Trophoblast cell (in vitro differentiated cells and primary cell): ENCODE measurements around the gene CHN2.

Experiments
- DNase-seq, 2 donors: peaks; one replicate each; pipeline ENCODE4 v3.0.0-alpha.2; 2016
- H2AFZ ChIP-seq: 2 replicates; pipeline ENCODE4 v1.6.1; 2013; ENCODE audit warnings: low read length, moderate library complexity, mild to moderate bottlenecking; ENCODE audit not compliant: insufficient read depth, poor library complexity
- H2AK5ac ChIP-seq: 2 replicates; pipeline ENCODE4 v1.6.1; 2013; ENCODE audit warnings: mild to moderate bottlenecking, low read length
- H2BK120ac ChIP-seq: 2 replicates; pipeline ENCODE4 v1.6.1; 2013; ENCODE audit warnings: low read length, mild to moderate bottlenecking, moderate library complexity; ENCODE audit not compliant: insufficient read depth, poor library complexity
- H2BK12ac ChIP-seq: 2 replicates; pipeline ENCODE4 v1.6.1; 2013; ENCODE audit warnings: mild to moderate bottlenecking, low read length, moderate library complexity
- H2BK5ac ChIP-seq: 2 replicates; pipeline ENCODE4 v1.6.1; 2013; ENCODE audit warnings: low read length, low read depth, moderate library complexity, mild to moderate bottlenecking; ENCODE audit not compliant: poor library complexity
- H3K14ac ChIP-seq: 2 replicates; pipeline ENCODE4 v1.6.1; 2013; ENCODE audit warnings: mild to moderate bottlenecking, low read length
- H3K18ac ChIP-seq: 2 replicates; pipeline ENCODE4 v1.6.1; 2013; ENCODE audit warnings: mild to moderate bottlenecking, low read length
- H3K23ac ChIP-seq: 2 replicates; pipeline ENCODE4 v1.6.1; 2013; ENCODE audit warnings: low read length
- H3K27ac ChIP-seq: 2 replicates; pipeline ENCODE4 v1.5.1; 2013; ENCODE audit warnings: low read depth, mild to moderate bottlenecking, inconsistent platforms, low read length, moderate library complexity
- H3K27me3 ChIP-seq: 2 replicates; pipeline ENCODE4 v1.6.1; 2013; ENCODE audit warnings: inconsistent platforms, mild to moderate bottlenecking, low read length, moderate library complexity; ENCODE audit not compliant: insufficient read depth
- H3K36me3 ChIP-seq, 2 experiments: 1 replicate in 1 of 2; 2 replicates in 1 of 2; pipeline ENCODE4 v1.6.1; 2013; ENCODE audit warnings: low read length in 2 of 2, mild to moderate bottlenecking in 2 of 2, moderate library complexity in 1 of 2; ENCODE audit not compliant: insufficient read depth in 2 of 2, control insufficient read depth in 1 of 2
- H3K4ac ChIP-seq: 2 replicates; pipeline ENCODE4 v1.6.1; 2013; ENCODE audit warnings: low read depth, mild to moderate bottlenecking, low read length, moderate library complexity
- H3K4me1 ChIP-seq, 2 experiments: 1 replicate in 1 of 2; 2 replicates in 1 of 2; pipeline ENCODE4 v1.6.1; 2013; ENCODE audit warnings: low read length in 2 of 2, mild to moderate bottlenecking in 2 of 2, moderate library complexity in 1 of 2; ENCODE audit not compliant: insufficient read depth in 2 of 2, control insufficient read depth in 1 of 2
- H3K4me2 ChIP-seq: 2 replicates; pipeline ENCODE4 v1.6.1; 2013; ENCODE audit warnings: inconsistent platforms, mild to moderate bottlenecking, low read length, moderate library complexity
- H3K4me3 ChIP-seq: 2 replicates; pipeline ENCODE4 v1.5.1; 2013; ENCODE audit warnings: mild to moderate bottlenecking, low read depth, low read length, inconsistent platforms
- H3K79me1 ChIP-seq: one replicate; pipeline ENCODE4 v1.6.1; 2013; ENCODE audit warnings: low read length
- H3K79me2 ChIP-seq: 2 replicates; pipeline ENCODE4 v1.6.1; 2013; ENCODE audit warnings: low read length, mild to moderate bottlenecking; ENCODE audit not compliant: control insufficient read depth, insufficient read depth, poor library complexity
- H3K9ac ChIP-seq: 2 replicates; pipeline ENCODE4 v1.6.1; 2013; ENCODE audit warnings: mild to moderate bottlenecking, low read length
- H3K9me3 ChIP-seq: 2 replicates; pipeline ENCODE4 v1.6.1; 2013; ENCODE audit warnings: low read depth, mild to moderate bottlenecking, control low read depth, inconsistent platforms, low read length; ENCODE audit not compliant: insufficient read depth
- H4K12ac ChIP-seq: 2 replicates; pipeline ENCODE4 v1.6.1; 2013; ENCODE audit warnings: low read depth, mild to moderate bottlenecking, low read length, moderate library complexity
- H4K8ac ChIP-seq: 2 replicates; pipeline ENCODE4 v1.6.1; 2013; ENCODE audit warnings: low read depth, mild to moderate bottlenecking, low read length, moderate library complexity
- H4K91ac ChIP-seq: one replicate; pipeline ENCODE4 v1.6.1; 2013; ENCODE audit warnings: low read depth, mild to moderate bottlenecking, low read length, moderate library complexity
- WGBS: extraction: QIAGEN DNeasy Blood & Tissue Kit; methylation state at CpG from one replicate; pipeline ENCODE4 v1.1.7; 2013; ENCODE audit warnings: missing lambda C conversion rate; ENCODE audit not compliant: insufficient read length, insufficient coverage; ENCODE audit errors: extremely low coverage; 5-methylcytosine and 5-hydroxymethylcytosine counted together

The CHN2 gene

DNA sequence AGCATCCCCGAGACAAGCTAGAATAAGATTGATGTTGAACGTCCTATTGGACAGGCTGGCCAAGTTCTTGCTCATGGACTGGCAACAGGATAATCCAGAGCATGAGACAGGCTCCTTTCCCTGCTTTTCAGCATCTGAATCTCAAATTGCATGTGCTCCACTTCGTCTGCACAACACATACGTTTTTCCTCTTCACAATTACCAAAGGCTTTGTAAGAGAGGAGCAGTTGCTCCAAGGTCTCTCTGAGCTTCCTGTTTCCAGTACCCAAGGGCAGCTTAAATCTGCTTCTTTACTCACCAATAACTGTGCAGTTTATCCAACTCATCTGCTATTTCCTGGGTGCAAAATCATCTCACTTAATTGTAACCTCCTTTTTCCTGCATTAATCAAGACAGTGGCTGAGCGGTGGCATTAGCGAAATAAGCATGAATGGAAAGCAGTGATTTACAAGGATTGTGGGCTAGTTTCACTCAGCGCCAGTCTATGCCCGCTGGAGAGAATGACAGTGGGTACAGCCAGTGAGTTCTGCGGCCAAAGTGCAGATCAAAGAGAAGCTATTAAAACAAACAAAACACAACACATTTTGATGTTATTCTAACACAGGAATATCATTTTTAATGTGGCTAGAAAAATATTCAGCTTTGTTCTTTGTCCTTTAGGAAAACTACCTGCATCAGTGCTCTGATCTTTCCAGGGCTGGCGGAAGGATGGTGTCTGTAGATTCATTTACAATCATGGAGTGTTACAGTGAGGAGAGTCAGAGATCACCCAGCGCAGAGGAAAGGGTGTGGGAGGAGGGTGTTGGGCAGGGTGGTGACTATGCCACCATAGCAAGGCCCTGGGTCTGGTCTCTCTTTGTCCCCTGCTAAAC, 79.8 kb downstream of the CHN2 start:
- Histone ChIP-seq H4K8ac (no peak overlapping the region), H3K36me3 (peaks cover 2 to 6% of the 10 kb centered on the region in 2 experiments), H3K4me3 (no peak overlapping the region), H3K27ac (no peak overlapping the region), H3K9ac (no peak overlapping the region), H4K12ac (peak overlapping the region; percentile 71), H3K14ac (no peak overlapping the region), H3K4me1 (peaks cover 5 to 14% of the 10 kb centered on the region in 2 experiments), H2AK5ac (no peak overlapping the region), H3K18ac (no peak overlapping the region), H3K23ac (no peak overlapping the region), H3K9me3 (no peaks in the 10 kb centered on the region), H3K4me2 (no peak overlapping the region), H4K91ac (no peak overlapping the region), H2BK12ac (no peak overlapping the region), H3K79me1 (no peaks in the 10 kb centered on the region), H3K4ac (peak overlapping the region; percentile 71), H3K27me3 (no peaks in the 10 kb centered on the region), H2BK5ac (no peak overlapping the region), H2BK120ac (no peak overlapping the region), H3K79me2 (peaks cover 7% of the 10 kb centered on the region), H2AFZ (no peak overlapping the region)
- no CpG with 5 or more reads among the region's 11 CpGs for WGBS
- no peak for DNase-seq

DNA sequence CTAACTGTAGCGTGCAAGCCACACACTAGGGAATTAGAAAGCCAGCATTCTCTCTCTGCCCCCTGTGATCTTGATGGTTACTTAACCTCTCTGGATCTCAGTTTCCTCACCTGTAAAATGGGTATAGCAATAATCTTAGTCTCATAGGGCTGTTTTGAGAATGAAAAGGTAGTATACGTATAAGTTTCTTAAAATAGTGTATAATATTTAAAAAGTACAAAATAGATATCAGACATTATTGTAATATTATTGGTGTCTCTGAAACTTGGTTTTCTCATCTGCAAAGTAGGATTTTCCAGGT, 80.4 kb downstream of the CHN2 start:
- Histone ChIP-seq H3K4me3 (no peak overlapping the region), H2BK5ac (no peak overlapping the region), H2BK12ac (no peak overlapping the region), H2AK5ac (no peak overlapping the region), H3K14ac (no peak overlapping the region), H2BK120ac (no peak overlapping the region), H3K79me2 (peaks cover 7% of the 10 kb centered on the region), H3K27ac (no peak overlapping the region), H4K8ac (no peak overlapping the region), H3K27me3 (no peaks in the 10 kb centered on the region), H4K12ac (no peak overlapping the region), H3K79me1 (no peaks in the 10 kb centered on the region), H3K4ac (peak overlapping the region; percentile 71), H3K18ac (no peak overlapping the region), H4K91ac (no peak overlapping the region), H3K36me3 (peaks cover 2 to 6% of the 10 kb centered on the region in 2 experiments), H3K23ac (no peak overlapping the region), H2AFZ (no peak overlapping the region), H3K9ac (no peak overlapping the region), H3K4me1 (peaks cover 5 to 14% of the 10 kb centered on the region in 2 experiments), H3K9me3 (no peaks in the 10 kb centered on the region), H3K4me2 (no peak overlapping the region)
- no CpG with 5 or more reads among the region's 2 CpGs for WGBS
- DNase-seq = no peak

DNA sequence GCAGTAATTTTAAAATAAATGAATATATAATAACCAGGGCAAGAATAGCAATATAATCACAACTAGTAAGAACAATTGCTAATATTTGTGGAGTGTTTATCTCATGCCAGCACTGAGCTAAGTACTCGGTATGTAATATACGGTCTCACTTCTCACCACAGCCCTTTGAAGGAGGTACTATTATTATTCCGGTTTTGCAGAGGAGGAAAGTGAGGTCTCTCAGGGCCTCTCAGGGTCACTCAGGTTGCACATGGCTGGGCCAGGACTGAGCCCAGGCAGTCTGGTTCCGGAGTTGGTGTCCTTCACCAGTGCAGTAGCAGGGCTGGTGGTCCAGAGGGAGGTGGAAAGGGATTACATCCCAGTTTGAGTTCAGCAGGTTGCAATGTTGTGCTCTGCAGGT, 80.9 kb downstream of the CHN2 start:
- Histone ChIP-seq H3K79me1 (no peaks in the 10 kb centered on the region), H3K18ac (no peak overlapping the region)

DNA sequence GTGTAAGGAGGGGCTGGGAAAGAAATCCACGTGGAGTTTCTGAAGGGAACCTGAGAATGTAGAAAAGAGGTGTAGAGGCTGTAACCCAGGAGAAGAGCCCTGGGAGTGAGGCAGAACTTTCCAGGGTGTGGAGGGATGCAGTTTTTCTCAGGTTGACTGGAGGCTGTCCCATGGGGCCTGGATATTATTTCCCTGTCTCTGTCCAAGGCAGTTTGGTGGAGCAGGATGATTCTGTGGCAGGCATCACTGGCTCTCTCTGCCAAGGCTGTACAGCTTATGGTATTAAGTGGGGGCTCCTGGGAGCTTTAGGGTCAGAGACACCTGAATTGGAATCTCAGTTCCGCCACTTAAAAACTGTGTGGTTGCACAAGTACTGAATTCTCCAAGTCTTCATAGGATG, 81.6 kb downstream of the CHN2 start:
- H2BK12ac ChIP-seq = no peak overlapping the region
- no peak overlapping the region for H3K18ac ChIP-seq
- peaks cover 5% of the 10 kb centered on the region for H3K79me2 ChIP-seq
- no peak overlapping the region for H2AFZ ChIP-seq
- no peak overlapping the region for H3K9ac ChIP-seq
- no CpG with 5 or more reads among the region's 2 CpGs for WGBS
- no peak overlapping the region for H3K14ac ChIP-seq
- no peaks in the 10 kb centered on the region for H3K9me3 ChIP-seq
- no peak overlapping the region for H2BK120ac ChIP-seq
- no peak overlapping the region for H4K12ac ChIP-seq
- H3K4me2 ChIP-seq = no peak overlapping the region
- no peak overlapping the region for H3K23ac ChIP-seq
- no peak overlapping the region for H4K91ac ChIP-seq
- H3K79me1 ChIP-seq = no peaks in the 10 kb centered on the region
- no peak overlapping the region for H3K4me3 ChIP-seq
- DNase-seq = no peak
- peaks cover 2 to 6% of the 10 kb centered on the region in 2 experiments for H3K36me3 ChIP-seq
- H3K4ac ChIP-seq = no peak overlapping the region
- no peak overlapping the region for H4K8ac ChIP-seq
- no peaks in the 10 kb centered on the region for H3K27me3 ChIP-seq
- H3K4me1 ChIP-seq = peaks cover 1 to 11% of the 10 kb centered on the region in 2 experiments
- no peak overlapping the region for H2BK5ac ChIP-seq
- H2AK5ac ChIP-seq = no peak overlapping the region
- H3K27ac ChIP-seq = no peak overlapping the region

More for the DNA sequence above, 80.9 kb downstream of the CHN2 start:
- Histone ChIP-seq H4K91ac (no peak overlapping the region), H3K14ac (no peak overlapping the region), H3K9ac (peak overlapping the region; percentile 50), H2BK12ac (no peak overlapping the region), H2AK5ac (no peak overlapping the region), H3K27me3 (no peaks in the 10 kb centered on the region), H3K4me2 (no peak overlapping the region), H2AFZ (no peak overlapping the region), H3K4ac (peak overlapping the region; percentile 11), H2BK5ac (no peak overlapping the region), H3K27ac (no peak overlapping the region), H3K4me3 (no peak overlapping the region), H2BK120ac (no peak overlapping the region), H3K9me3 (no peaks in the 10 kb centered on the region), H3K4me1 (peaks cover 5 to 14% of the 10 kb centered on the region in 2 experiments), H4K12ac (no peak overlapping the region), H3K79me2 (peaks cover 7% of the 10 kb centered on the region), H3K36me3 (peaks cover 2 to 6% of the 10 kb centered on the region in 2 experiments), H3K23ac (no peak overlapping the region), H4K8ac (no peak overlapping the region)
- no peak for DNase-seq
- no CpG with 5 or more reads among the region's 4 CpGs for WGBS
